Epithelial cell of prostate (primary cell): Measurements from ENCODE around the gene SNTG2.
"Not testable (repeated sequence)": the region's sequence is repeated elsewhere in the genome, so short reads cannot be mapped to it uniquely, and the experiment has no call there.

Experiments used
- DNase-seq: peaks from one replicate; pipeline ENCODE4 v3.0.0-alpha.2; 2011; ENCODE audit warnings: low read depth, low spot score
- H3K27ac ChIP-seq: fragments of 450-650 bp; 2 replicates; pipeline ENCODE4 v1.5.1; 2017; ENCODE audit warnings: mild to moderate bottlenecking

SNTG2 gene

GRCh38 chr2:1381644-1382043 lies 431.0 kb downstream of the SNTG2 start:
- no peak for DNase-seq
- H3K27ac ChIP-seq: no peak overlapping the region

GRCh38 chr2:1387954-1388725 lies 437.5 kb downstream of the SNTG2 start:
- H3K27ac ChIP-seq, DNase-seq: not testable (repeated sequence)

GRCh38 chr2:1390118-1390517 lies 439.5 kb downstream of the SNTG2 start:
- not testable (repeated sequence) for DNase-seq, H3K27ac ChIP-seq

GRCh38 chr2:1393321-1393720 lies 442.7 kb downstream of the SNTG2 start:
- H3K27ac ChIP-seq: no peak overlapping the region
- DNase-seq: no peak

GRCh38 chr2:1394709-1395408 lies 444.2 kb downstream of the SNTG2 start:
- no peak for DNase-seq
- no peak overlapping the region for H3K27ac ChIP-seq

- DNase-seq: no peak
- H3K27ac ChIP-seq: no peak overlapping the region
These were observed 446.7 kb downstream of the SNTG2 start for GRCh38 chr2:1397350-1397749.

- H3K27ac ChIP-seq: no peak overlapping the region
- DNase-seq: no peak
These were observed 447.5 kb downstream of the SNTG2 start for GRCh38 chr2:1398191-1398590.

GRCh38 chr2:1400943-1401735 lies 450.5 kb downstream of the SNTG2 start:
- no peak for DNase-seq
- H3K27ac ChIP-seq: no peak overlapping the region

- H3K27ac ChIP-seq: no peak overlapping the region
- no peak for DNase-seq
These were observed 451.4 kb downstream of the SNTG2 start for GRCh38 chr2:1402064-1402463.

GRCh38 chr2:1403565-1403964 lies 452.9 kb downstream of the SNTG2 start:
- H3K27ac ChIP-seq: no peak overlapping the region
- DNase-seq: no peak

- H3K27ac ChIP-seq: peak overlapping the region; percentile 38
- DNase-seq: no peak
These were observed 454.5 kb downstream of the SNTG2 start for GRCh38 chr2:1405124-1405523.

GRCh38 chr2:1405967-1406366 lies 455.3 kb downstream of the SNTG2 start:
- peak overlapping the region; percentile 38 for H3K27ac ChIP-seq
- DNase-seq: peak; percentile 1

GRCh38 chr2:1406434-1406833 lies 455.8 kb downstream of the SNTG2 start:
- no peak for DNase-seq
- H3K27ac ChIP-seq: peak overlapping the region; percentile 38

GRCh38 chr2:1407950-1408675 lies 457.5 kb downstream of the SNTG2 start:
- no peak for DNase-seq

GRCh38 chr2:1413156-1413710 lies 462.6 kb downstream of the SNTG2 start, which contains the start of gene TPO:
Gene TPO, plus strand, starts transcription at chr2:1413463. Its CDS starts 946 bp downstream, at chr2:1414409.
- DNase-seq: no peak
- H3K27ac ChIP-seq: no peak within 1 kb of the TSS

More at GRCh38 chr2:1407950-1408675, 457.5 kb downstream of the SNTG2 start:
- no peak overlapping the region for H3K27ac ChIP-seq

GRCh38 chr2:1414121-1414520 lies 463.5 kb downstream of the SNTG2 start:
- DNase-seq: no peak
- no peak overlapping the region for H3K27ac ChIP-seq

- DNase-seq, H3K27ac ChIP-seq: not testable (repeated sequence)
These were observed 464.3 kb downstream of the SNTG2 start for GRCh38 chr2:1414901-1415300.

GRCh38 chr2:1415501-1415900 lies 464.9 kb downstream of the SNTG2 start:
- H3K27ac ChIP-seq: no peak overlapping the region
- no peak for DNase-seq
